ENCODE data around the gene ADAMTS17. TPM values are rescaled to one million over a fixed set of nuclear protein-coding genes. Genes with fewer than 3 reads are reported as not detected.

The ADAMTS17 gene
- total RNA-seq, 8 experiments from 2014 or later: 0.33 to 2.1 (median 1.1) TPM

DNA sequence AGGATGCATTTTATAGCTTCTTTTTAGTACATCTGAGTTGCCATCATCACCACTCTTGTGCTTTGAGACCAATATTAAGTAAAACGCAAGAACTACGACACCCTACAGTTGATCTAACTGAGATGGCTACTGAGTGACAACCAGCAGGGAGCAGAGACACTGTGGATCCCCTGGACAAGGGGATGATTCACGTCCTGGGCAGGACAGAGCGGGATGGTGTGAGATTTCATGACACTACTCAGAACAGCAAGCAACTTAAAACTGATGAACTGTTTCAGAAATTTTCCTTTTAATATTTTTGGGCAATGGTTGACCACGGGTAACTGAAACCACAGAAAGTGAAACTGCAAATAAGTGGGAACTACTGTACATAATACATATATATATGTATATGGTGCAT, 299.2 kb downstream of the ADAMTS17 start:
- H3K4me3 ChIP-seq: no peak overlapping the region
- ATAC-seq (replicated peaks in 6 of 8): peak in 2 of 8 experiments; percentile 49 to 51
- WGBS, 10 experiments: 8 to 100% (median 80%) methylated on average over 1 to 5 of the region's 5 CpGs; no CpG with 5 or more reads in 1 of the 10 experiments
- in situ Hi-C loops (cut with MboI; ENCODE audit: low pct_unique_long_range_greater_than_20kb in 2 of 9, low sequenced_read_pairs in 9 of 9, unreplicated experiment in 9 of 9): no loop called here
- no peaks in the 10 kb centered on the region for H3K4me1 ChIP-seq (replicated peaks in 1 of 2)
- H3K27ac ChIP-seq: no peak overlapping the region

DNA sequence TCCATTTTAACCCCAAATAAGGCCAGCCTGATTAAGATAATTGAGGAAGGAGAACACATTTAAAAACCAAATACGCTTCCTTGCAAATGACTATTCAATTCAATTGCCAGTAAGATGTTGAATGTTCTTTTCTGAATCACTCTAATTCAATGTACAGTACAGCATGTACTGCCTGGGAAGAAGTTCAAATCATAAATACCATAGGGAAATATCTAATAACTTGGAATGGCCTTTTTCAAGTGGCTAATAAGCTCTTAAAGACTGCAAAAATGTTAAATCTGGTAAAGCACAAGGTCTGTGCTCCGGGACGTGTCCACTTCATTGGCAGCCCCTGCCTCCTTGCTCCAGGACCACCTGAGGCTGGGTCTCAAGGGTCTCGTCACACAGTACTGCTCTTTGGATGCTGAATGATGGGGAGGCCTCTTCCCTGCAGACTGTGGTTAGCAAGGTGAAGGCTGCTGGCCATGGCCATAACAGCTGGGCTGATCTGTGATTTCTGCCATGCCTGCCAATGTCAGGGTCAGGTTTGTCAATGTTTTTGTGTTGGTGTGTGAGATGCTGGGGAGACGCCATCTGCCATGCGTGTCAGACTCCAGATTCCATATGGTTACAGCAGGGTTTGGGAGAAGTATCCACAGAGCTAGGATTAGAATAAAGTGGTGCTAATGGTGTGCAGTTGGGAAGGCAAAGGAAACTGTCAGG, 300.5 kb downstream of the ADAMTS17 start:
- in situ Hi-C loops (cut with MboI; ENCODE audit: low pct_unique_long_range_greater_than_20kb in 2 of 9, low sequenced_read_pairs in 9 of 9, unreplicated experiment in 9 of 9): no loop called here
- ATAC-seq (replicated peaks in 6 of 8): no peak
- WGBS, 10 experiments: 52 to 94% (median 82%) methylated on average over 1 to 6 of the region's 6 CpGs; no CpG with 5 or more reads in 1 of the 10 experiments
- Histone ChIP-seq H3K4me3 (no peak overlapping the region), H3K27ac (no peak overlapping the region), H3K4me1 (replicated peaks in 1 of 2) (no peaks in the 10 kb centered on the region)

DNA sequence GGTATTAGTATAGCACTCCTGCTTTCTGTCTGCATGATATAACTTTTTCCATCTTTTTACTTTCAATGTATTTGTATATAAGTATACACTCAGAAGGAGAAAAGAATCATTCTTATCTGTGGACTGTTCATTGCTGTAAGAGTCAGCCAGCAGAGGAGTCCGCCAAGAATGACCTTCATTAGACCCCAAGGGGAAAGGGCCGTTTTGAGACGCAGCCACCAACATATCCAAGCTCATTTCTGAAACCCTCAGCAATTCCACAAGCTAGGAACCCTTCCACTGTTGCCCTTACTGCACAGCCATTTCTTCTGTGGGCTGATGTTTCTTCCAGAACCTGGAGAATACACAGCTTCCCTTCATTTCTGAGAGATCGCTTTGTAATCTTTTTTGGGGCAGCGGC, 301.8 kb downstream of the ADAMTS17 start:
- Histone ChIP-seq H3K27ac (no peak overlapping the region), H3K4me3 (no peak overlapping the region), H3K4me1 (replicated peaks in 1 of 2) (no peaks in the 10 kb centered on the region)
- ATAC-seq (replicated peaks in 6 of 8): no peak
- 33 to 90% (median 76%) methylated on average over 2 to 5 of the region's 5 CpGs; no CpG with 5 or more reads in 2 of the 10 experiments for WGBS, 10 experiments
- in situ Hi-C loops (cut with MboI; ENCODE audit: low pct_unique_long_range_greater_than_20kb in 2 of 9, low sequenced_read_pairs in 9 of 9, unreplicated experiment in 9 of 9): no loop called here

DNA sequence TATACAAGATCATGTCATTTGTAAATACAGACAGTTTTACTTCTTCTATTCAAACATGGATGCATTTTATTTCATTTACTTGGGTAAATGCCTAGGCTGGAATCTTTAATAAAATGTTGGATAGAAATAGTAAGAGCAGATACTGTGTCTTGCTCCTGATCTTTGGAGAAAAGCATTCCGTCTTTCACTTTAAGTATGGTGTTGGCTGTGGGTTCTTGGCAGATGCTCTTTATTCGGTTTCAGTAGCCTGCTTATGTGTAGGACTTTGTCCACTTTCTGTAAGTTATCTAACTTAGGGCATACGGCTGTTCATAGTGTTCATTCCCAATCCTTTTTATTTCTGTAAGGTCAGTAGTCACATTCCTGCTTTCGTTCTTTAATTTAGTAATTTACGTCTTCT, 303.0 kb downstream of the ADAMTS17 start:
- ATAC-seq (replicated peaks in 6 of 8): no peak
- in situ Hi-C loops (cut with MboI; ENCODE audit: low pct_unique_long_range_greater_than_20kb in 2 of 9, low sequenced_read_pairs in 9 of 9, unreplicated experiment in 9 of 9): no loop called here
- WGBS, 10 experiments: 46 to 90% (median 76%) methylated on average over 2 to 5 of the region's 5 CpGs
- Histone ChIP-seq H3K4me3 (no peak overlapping the region), H3K4me1 (replicated peaks in 1 of 2) (no peaks in the 10 kb centered on the region), H3K27ac (no peak overlapping the region)

DNA sequence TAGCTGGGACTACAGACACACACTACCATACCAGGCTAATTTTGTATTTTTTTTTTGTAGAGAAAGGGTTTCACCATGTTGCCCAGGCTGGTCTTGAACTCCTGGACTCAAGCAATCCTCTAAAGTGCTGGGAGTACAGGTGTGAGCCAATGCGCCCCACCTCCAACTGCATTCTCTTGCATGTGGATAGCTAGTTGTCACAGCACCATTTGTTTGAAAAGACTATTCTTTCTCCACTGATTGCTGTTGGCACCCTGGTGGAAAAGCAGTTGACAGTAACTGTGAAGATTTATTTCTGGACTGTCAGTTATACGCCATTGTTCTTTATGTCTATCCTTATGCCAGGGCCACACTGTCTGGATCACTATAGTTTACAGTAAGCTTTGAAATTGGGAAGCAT, 303.9 kb downstream of the ADAMTS17 start:
- Histone ChIP-seq H3K4me3 (no peak overlapping the region), H3K27ac (no peak overlapping the region), H3K4me1 (replicated peaks in 1 of 2) (no peaks in the 10 kb centered on the region)
- in situ Hi-C loops (cut with MboI; ENCODE audit: low pct_unique_long_range_greater_than_20kb in 2 of 9, low sequenced_read_pairs in 9 of 9, unreplicated experiment in 9 of 9): no loop called here
- ATAC-seq (replicated peaks in 6 of 8): no peak
- WGBS, 10 experiments: 0 to 100% (median 100%) methylated on average over 1 to 2 of the region's 2 CpGs; no CpG with 5 or more reads in 1 of the 10 experiments

DNA sequence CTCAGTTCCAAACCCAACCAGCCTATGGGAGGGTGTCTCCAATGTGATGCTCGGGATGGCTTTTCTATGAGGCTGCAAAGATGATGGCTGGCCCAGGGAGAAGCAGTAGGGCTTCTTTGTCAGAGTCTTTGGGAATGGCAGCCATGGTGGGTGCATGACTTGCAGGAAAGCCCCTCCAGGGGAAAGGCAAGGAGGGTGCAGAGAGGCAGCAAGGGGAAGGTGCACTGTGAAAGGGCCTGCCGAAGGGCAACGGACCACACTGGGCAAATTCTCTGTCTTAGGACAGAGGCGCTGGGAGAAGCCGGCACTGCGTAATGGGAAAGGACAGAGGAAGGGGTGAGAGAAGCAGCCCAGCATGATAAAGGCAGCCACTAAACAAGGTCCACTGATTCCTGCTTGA, 305.8 kb downstream of the ADAMTS17 start:
- ATAC-seq (replicated peaks in 6 of 8): no peak
- Histone ChIP-seq H3K4me1 (replicated peaks in 1 of 2) (no peaks in the 10 kb centered on the region), H3K27ac (no peak overlapping the region), H3K4me3 (no peak overlapping the region)
- in situ Hi-C loops (cut with MboI; ENCODE audit: low pct_unique_long_range_greater_than_20kb in 2 of 9, low sequenced_read_pairs in 9 of 9, unreplicated experiment in 9 of 9): no loop called here
- WGBS, 10 experiments: 43 to 85% (median 69%) methylated on average over 1 to 6 of the region's 6 CpGs; no CpG with 5 or more reads in 4 of the 10 experiments

DNA sequence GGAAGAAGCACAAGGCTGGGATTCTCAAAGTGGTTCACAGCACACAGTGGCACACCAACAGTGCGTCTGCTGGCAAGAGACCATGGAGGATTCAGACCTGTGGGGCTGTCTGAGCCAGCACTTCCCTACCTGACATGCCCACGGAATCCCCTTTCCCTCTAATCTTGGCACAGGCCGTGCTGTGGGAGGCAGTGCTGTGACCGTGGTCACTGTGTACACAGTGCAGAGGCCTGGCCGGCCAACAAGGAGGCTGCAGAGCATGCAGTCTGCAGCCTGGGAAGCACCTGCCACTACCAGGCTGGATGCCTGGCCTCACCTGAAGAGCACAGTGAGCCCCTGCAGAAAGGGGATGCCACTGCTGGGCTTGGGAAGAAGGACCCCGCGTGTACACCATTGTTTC, 307.6 kb downstream of the ADAMTS17 start:
- ATAC-seq (replicated peaks in 6 of 8): no peak
- Histone ChIP-seq H3K4me3 (no peak overlapping the region), H3K27ac (no peak overlapping the region), H3K4me1 (replicated peaks in 1 of 2) (no peaks in the 10 kb centered on the region)
- in situ Hi-C loops (cut with MboI; ENCODE audit: low pct_unique_long_range_greater_than_20kb in 2 of 9, low sequenced_read_pairs in 9 of 9, unreplicated experiment in 9 of 9): no loop called here
- 10 to 100% (median 76%) methylated on average over 1 to 4 of the region's 7 CpGs; no CpG with 5 or more reads in 6 of the 10 experiments for WGBS, 10 experiments

DNA sequence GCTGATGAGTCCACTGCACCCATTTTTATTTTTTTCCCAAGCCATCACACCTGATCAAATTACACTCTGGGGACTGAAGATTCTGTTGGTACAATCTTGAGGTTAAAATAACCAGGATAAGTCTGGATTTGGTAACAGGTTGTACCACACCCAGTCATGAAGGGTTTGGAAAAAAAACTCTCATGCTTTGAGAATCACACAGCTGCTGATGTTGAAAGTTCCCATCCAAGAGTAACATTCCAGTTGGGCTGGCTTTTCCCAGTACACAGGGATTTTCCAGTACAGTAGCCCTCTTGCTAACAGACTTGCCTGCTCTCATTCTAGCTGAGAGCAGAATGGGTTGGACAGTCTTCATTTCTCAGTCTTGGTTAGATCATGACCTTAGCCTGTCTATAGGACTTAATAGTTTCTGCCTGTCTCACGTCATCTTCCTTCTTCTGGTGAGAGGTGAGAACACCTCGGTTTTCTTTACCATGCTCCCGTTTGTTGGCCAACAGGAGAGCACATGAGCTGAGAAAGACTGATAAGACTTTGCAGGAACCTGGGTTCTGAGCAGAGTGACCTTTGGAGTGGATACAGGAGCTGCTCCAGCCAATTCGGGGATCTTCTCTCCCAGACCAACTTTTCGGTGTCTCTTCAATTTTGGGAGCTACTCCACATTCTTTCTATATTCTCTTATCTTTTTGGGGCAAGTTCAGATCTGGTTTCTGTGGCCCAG, 308.5 kb downstream of the ADAMTS17 start:
- 5 to 93% (median 72%) methylated on average over 2 to 5 of the region's 5 CpGs; no CpG with 5 or more reads in 1 of the 10 experiments for WGBS, 10 experiments
- H3K4me3 ChIP-seq: no peak overlapping the region
- ATAC-seq (replicated peaks in 6 of 8): no peak
- in situ Hi-C loops (cut with MboI; ENCODE audit: low pct_unique_long_range_greater_than_20kb in 2 of 9, low sequenced_read_pairs in 9 of 9, unreplicated experiment in 9 of 9): no loop called here
- H3K4me1 ChIP-seq (replicated peaks in 1 of 2): no peaks in the 10 kb centered on the region
- no peak overlapping the region for H3K27ac ChIP-seq

DNA sequence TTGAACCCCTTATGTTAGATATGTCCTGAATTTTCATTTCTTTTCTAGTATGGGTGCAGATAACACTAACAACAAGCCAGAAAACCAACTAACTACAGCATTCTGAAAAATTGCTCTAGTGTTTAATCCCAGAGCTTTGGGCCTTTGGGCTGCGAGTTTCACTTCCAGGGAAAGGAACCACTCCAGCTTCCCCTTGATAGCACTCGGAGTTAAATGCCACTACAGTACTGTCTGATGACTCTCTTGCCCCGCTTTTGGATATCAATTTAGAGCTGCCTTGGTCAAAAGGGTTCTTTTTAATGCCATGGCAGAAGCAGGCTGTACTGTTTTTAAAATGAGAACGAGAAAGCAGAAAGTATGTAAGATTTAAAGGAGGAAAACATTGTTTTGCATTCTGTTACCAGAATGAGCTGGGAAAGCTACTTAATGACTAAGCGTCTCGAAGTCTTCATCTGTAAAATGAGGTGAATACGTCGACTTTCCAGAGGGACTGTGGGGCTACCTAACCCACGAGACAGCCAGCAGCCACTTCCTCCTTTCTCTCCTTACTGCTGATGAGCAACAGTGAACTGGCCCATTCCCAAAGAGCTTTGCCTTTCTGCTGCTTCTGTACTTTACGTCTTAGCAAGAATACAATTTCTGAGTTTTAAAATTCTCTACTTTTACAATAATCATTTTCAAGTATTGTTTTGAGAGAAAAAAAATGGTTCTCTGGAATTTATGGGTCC, 309.3 kb downstream of the ADAMTS17 start:
- in situ Hi-C loops (cut with MboI; ENCODE audit: low pct_unique_long_range_greater_than_20kb in 2 of 9, low sequenced_read_pairs in 9 of 9, unreplicated experiment in 9 of 9): no loop called here
- WGBS, 10 experiments: 30 to 76% (median 67%) methylated on average over 2 to 9 of the region's 10 CpGs; no CpG with 5 or more reads in 1 of the 10 experiments
- no peaks in the 10 kb centered on the region for H3K4me1 ChIP-seq (replicated peaks in 1 of 2)
- no peak overlapping the region for H3K4me3 ChIP-seq
- no peak overlapping the region for H3K27ac ChIP-seq
- no peak for ATAC-seq (replicated peaks in 6 of 8)

DNA sequence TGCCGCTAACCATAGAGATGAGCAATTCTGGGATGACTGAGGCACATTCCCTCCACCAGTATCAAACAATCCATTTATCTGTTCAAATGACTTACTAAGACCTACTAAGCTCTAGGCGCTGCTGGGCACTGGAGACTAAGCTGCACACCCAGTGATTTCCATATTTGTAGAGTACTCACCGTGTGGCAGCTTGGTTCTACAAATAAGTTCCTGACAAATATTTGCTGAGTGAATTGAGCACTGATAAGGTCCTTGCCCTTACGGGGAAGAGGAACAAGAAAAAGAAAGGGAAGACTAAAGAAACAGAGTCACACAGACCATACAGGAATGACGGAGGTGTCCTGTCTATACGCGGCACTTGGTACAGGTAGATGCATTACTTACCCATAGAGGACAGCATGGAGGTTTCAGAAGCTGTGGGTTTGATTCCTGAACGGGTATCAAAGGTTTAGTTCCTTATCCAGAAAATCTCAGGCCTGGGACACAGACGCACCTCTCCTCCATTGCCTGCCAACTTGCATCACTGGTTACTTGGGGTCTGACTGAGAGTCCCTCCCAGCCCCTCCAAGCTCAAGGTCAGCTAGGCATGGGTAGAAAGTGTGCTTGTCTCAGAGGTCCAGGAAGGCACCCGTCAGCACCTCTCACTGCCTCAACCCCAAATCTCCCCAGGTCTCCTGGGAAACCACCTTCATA, 310.0 kb downstream of the ADAMTS17 start:
- Histone ChIP-seq H3K4me1 (replicated peaks in 1 of 2) (no peaks in the 10 kb centered on the region), H3K4me3 (no peak overlapping the region), H3K27ac (no peak overlapping the region)
- in situ Hi-C loops (cut with MboI; ENCODE audit: low pct_unique_long_range_greater_than_20kb in 2 of 9, low sequenced_read_pairs in 9 of 9, unreplicated experiment in 9 of 9): no loop called here
- no peak for ATAC-seq (replicated peaks in 6 of 8)
- WGBS, 10 experiments: 45 to 100% (median 81%) methylated on average over 1 to 6 of the region's 10 CpGs; no CpG with 5 or more reads in 3 of the 10 experiments

DNA sequence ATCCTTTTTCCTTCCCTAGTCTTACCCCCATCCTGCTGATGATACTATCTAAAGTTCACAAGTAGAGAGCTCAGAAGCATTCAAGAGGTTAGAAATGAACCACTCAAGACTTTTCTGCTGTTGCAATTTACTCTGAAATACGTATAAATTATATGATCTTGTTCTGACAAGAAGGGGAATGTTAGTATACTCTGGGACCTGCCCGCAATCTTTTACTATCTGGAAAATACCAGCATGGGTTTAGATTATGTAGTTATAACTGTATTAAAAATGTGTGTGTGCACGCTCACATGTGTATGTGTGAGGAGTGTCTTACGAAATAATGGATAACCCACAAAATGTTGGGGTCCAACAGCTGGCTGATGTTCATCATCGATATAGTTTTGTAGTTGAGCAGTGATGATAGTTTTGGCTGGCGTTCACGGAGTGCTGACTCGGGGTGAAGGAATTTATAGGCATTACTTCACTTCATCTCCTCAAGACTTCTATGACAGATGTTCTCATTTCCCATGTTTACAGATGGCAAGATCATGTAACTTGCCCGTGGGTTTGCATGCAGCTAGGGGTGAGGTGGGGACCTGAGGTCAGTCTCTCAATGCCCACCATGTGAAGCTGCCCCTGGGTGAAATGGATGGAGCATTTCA, 311.1 kb downstream of the ADAMTS17 start:
- no peak for ATAC-seq (replicated peaks in 6 of 8)
- 26 to 96% (median 83%) methylated on average over 1 to 8 of the region's 9 CpGs; no CpG with 5 or more reads in 1 of the 10 experiments for WGBS, 10 experiments
- H3K4me1 ChIP-seq (replicated peaks in 1 of 2): no peaks in the 10 kb centered on the region
- no peak overlapping the region for H3K27ac ChIP-seq
- no peak overlapping the region for H3K4me3 ChIP-seq
- in situ Hi-C loops (cut with MboI; ENCODE audit: low pct_unique_long_range_greater_than_20kb in 2 of 9, low sequenced_read_pairs in 9 of 9, unreplicated experiment in 9 of 9): no loop called here

DNA sequence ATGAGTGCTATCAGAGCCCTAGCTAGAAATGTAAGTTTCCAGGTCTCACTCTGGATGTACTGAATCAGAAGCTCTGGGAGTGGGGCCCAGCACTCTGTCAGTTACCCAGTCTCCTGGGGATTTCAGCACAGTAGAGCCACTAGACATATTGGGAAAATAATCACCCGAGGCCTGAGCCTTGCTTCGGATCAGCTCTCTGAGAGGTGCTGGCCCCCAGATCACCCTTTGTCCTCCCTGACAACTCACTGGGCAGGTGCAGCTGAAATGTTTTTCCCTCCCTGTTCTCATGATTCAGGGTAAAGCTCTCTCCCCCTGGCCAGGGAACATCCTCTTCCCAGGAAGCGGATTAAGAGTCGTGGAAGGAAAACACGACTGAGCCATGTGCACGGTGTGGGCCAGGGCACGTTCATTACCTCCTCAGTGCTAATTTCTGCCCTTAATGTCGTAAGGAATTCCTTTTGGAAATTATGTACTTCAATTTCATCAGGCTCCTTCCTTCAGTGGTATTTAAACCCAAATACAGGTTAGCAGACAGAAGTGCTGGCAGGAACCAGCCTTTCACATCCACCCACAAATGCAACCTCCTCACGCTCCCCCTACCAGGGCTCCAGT, 311.8 kb downstream of the ADAMTS17 start:
- Histone ChIP-seq H3K27ac (no peak overlapping the region), H3K4me3 (no peak overlapping the region), H3K4me1 (replicated peaks in 1 of 2) (no peaks in the 10 kb centered on the region)
- ATAC-seq (replicated peaks in 6 of 8): no peak
- in situ Hi-C loops (cut with MboI; ENCODE audit: low pct_unique_long_range_greater_than_20kb in 2 of 9, low sequenced_read_pairs in 9 of 9, unreplicated experiment in 9 of 9): no loop called here
- WGBS, 10 experiments: 7 to 90% (median 68%) methylated on average over 1 to 7 of the region's 9 CpGs; no CpG with 5 or more reads in 3 of the 10 experiments
